Naive thymus-derived CD4-positive, alpha-beta T cell (primary cell): Measurements from ENCODE around the gene ITGB2. TPM values are rescaled to one million over a fixed set of nuclear protein-coding genes. Genes with fewer than 3 reads are reported as not detected.

ENCODE experiments used
- ATAC-seq: fragments of 150-1000 bp; cut with Tn5 transposase; 2 replicates; pipeline ENCODE4 v1.10.0; 2021; ENCODE audit warnings: mild to moderate bottlenecking, moderate library complexity
- CTCF ChIA-PET: fragments of 350-600 bp; sonication (Branson Sonifier 250); formaldehyde crosslinking; loops from one replicate; lab custom pipeline; 2021; ENCODE audit warnings: antibody characterized with exemption; lab: Charles Lee
- POLR2A ChIA-PET: fragments of 350-600 bp; sonication (Branson Sonifier 250); formaldehyde crosslinking; loops from one replicate; lab custom pipeline; 2021; ENCODE audit warnings: antibody characterized with exemption, inconsistent platforms; lab: Charles Lee
- DNase-seq, 9 donors: peaks; one replicate each; pipeline versions ENCODE4 v3.0.0 to v3.0.0-alpha.2; 2020 to 2022; ENCODE audit warnings: mixed read lengths in 1 of 9
- H3K27ac ChIP-seq: one replicate; pipeline ENCODE4 v1.7.0; 2013; ENCODE audit warnings: mild to moderate bottlenecking, low read depth, low read length, moderate library complexity
- H3K27me3 ChIP-seq, 2 donors: one replicate each; pipeline ENCODE4 v1.7.0; 2013; ENCODE audit warnings: low read length in 2 of 2, mild to moderate bottlenecking in 2 of 2, moderate library complexity in 2 of 2; ENCODE audit not compliant: control insufficient read depth in 2 of 2, insufficient read depth in 2 of 2
- H3K36me3 ChIP-seq, 3 experiments: 1 replicate in 2 of 3; 2 replicates in 1 of 3; pipeline ENCODE4 v1.7.0; 2013; ENCODE audit warnings: low read length in 3 of 3, mild to moderate bottlenecking in 3 of 3, moderate library complexity in 1 of 3; ENCODE audit not compliant: insufficient read depth in 3 of 3, control insufficient read depth in 2 of 3
- H3K4me1 ChIP-seq, 2 donors: one replicate each; pipeline ENCODE4 v1.7.0; 2013; ENCODE audit warnings: low read length in 2 of 2, mild to moderate bottlenecking in 2 of 2, moderate library complexity in 1 of 2; ENCODE audit not compliant: control insufficient read depth in 2 of 2, insufficient read depth in 2 of 2
- H3K4me3 ChIP-seq: 2 replicates; pipeline ENCODE4 v1.7.0; 2013; ENCODE audit warnings: mild to moderate bottlenecking, low read length
- H3K9me3 ChIP-seq, 3 experiments: 1 replicate in 2 of 3; 2 replicates in 1 of 3; pipeline ENCODE4 v1.7.0; 2013; ENCODE audit warnings: low read length in 3 of 3; ENCODE audit not compliant: control insufficient read depth in 2 of 3
- H3K27ac Mint-ChIP-seq, 9 donors: one replicate each; pipeline ENCODE4 v1.8.0; 2020 to 2022; ENCODE audit warnings: mixed read lengths in 9 of 9, mild to moderate bottlenecking in 8 of 9, moderate library complexity in 5 of 9, inconsistent platforms in 2 of 9
- H3K27me3 Mint-ChIP-seq, 5 donors: one replicate each; pipeline ENCODE4 v1.8.0; 2021 to 2022; ENCODE audit warnings: mixed read lengths in 5 of 5, mild to moderate bottlenecking in 1 of 5
- H3K36me3 Mint-ChIP-seq, 5 donors: one replicate each; pipeline ENCODE4 v1.8.0; 2020 to 2022; ENCODE audit warnings: mixed read lengths in 5 of 5, mild to moderate bottlenecking in 3 of 5, inconsistent platforms in 1 of 5
- H3K4me1 Mint-ChIP-seq, 7 donors: one replicate each; pipeline ENCODE4 v1.8.0; 2020 to 2022; ENCODE audit warnings: mixed read lengths in 7 of 7, mild to moderate bottlenecking in 3 of 7, inconsistent platforms in 1 of 7
- H3K4me3 Mint-ChIP-seq, 10 donors: one replicate each; pipeline ENCODE4 v1.8.0; 2020 to 2022; ENCODE audit warnings: mild to moderate bottlenecking in 10 of 10, mixed read lengths in 10 of 10, moderate library complexity in 6 of 10, inconsistent platforms in 2 of 10
- H3K9me3 Mint-ChIP-seq, 11 donors: one replicate each; pipeline ENCODE4 v1.8.0; 2020 to 2022; ENCODE audit warnings: mixed read lengths in 11 of 11, mild to moderate bottlenecking in 4 of 11, inconsistent platforms in 1 of 11, moderate library complexity in 1 of 11
- intact Hi-C, 2 donors: fragments of 100-400 bp; cut with micrococcal nuclease; formaldehyde crosslinking; loops; one replicate each; pipeline ENCODE4 v1.15.1; 2023
- polyA plus RNA-seq, 2 donors: library from polyadenylated mRNA; unstranded; fragments of 300-500 nt; fragmentation: Illumina TruSeq; gene quantifications; one replicate each; pipeline ENCODE4 v1.2.3, GENCODE V29; 2021
- total RNA-seq, 6 experiments: library from RNA in 5 of 6; stranded (reverse) in 5 of 6; gene quantifications; 1 replicate in 5 of 6; 2 replicates in 1 of 6; pipeline ENCODE4 v1.2.3 and lab custom pipeline; 2021 to 2026

The ITGB2 gene
- total and polyA plus RNA-seq, 7 experiments from 2014 or later, result 280 to 877 (median 459) TPM

- Histone ChIP-seq H3K4me1 (peaks cover 6 to 8% of the 10 kb centered on the region in 2 donors), H3K27me3 (no peaks in the 10 kb centered on the region), H3K36me3 (peaks cover 0 to 76% (median 0%) of the 10 kb centered on the region in 3 experiments), H3K27ac (no peak overlapping the region), H3K9me3 (no peaks in the 10 kb centered on the region), H3K4me3 (no peak overlapping the region)
- H3K36me3 Mint-ChIP-seq, result peaks cover 0 to 15% (median 6%) of the 10 kb centered on the region in 5 donors
- intact Hi-C loops, result no loop called here
- H3K4me1 Mint-ChIP-seq, result peaks cover 8 to 21% (median 12%) of the 10 kb centered on the region in 7 donors
- no peaks in the 10 kb centered on the region for H3K27me3 Mint-ChIP-seq
- H3K4me3 Mint-ChIP-seq, result no peak overlapping the region
- H3K27ac Mint-ChIP-seq, result no peak overlapping the region
- H3K9me3 Mint-ChIP-seq, result no peaks in the 10 kb centered on the region
- DNase-seq (no peak), ATAC-seq (no peak)
- CTCF ChIA-PET, result interaction anchor here (1.6 to 10.0 kb wide), 3 partner anchors 177 to 186 kb away, joined by 6 to 189 read pairs (median 63); no protein-coding TSS in a partner anchor
- POLR2A ChIA-PET, result interaction anchor here (1.8 kb wide), 1 partner anchor 174 kb away, joined by 4 read pairs; no protein-coding TSS in a partner anchor
Observed at GRCh38 chr21:44951186-44951915, 30.7 kb upstream of the ITGB2 start.

GRCh38 chr21:44950351-44950750, 29.7 kb upstream of the ITGB2 start:
- ChIA-PET CTCF (interaction anchor here (0.6 to 10.0 kb wide), 16 partner anchors 13 to 1020 kb away, joined by 3 to 189 read pairs (median 5); no protein-coding TSS in a partner anchor), POLR2A (interaction anchor here (1.0 to 1.8 kb wide), 3 partner anchors 10 to 178 kb away, joined by 3 to 6 read pairs (median 4); no protein-coding TSS in a partner anchor)
- no peaks in the 10 kb centered on the region for H3K27me3 ChIP-seq
- H3K27ac ChIP-seq, result no peak overlapping the region
- no peak overlapping the region for H3K4me3 ChIP-seq
- no peaks in the 10 kb centered on the region for H3K9me3 ChIP-seq
- Mint-ChIP-seq H3K4me3 (no peak overlapping the region), H3K27me3 (no peaks in the 10 kb centered on the region), H3K27ac (no peak overlapping the region), H3K9me3 (no peaks in the 10 kb centered on the region), H3K36me3 (peaks cover 0 to 6% (median 3%) of the 10 kb centered on the region in 5 donors), H3K4me1 (peaks cover 2 to 24% (median 15%) of the 10 kb centered on the region in 7 donors)
- H3K36me3 ChIP-seq, result peaks cover 0 to 71% (median 0%) of the 10 kb centered on the region in 3 experiments
- peaks cover 6 to 8% of the 10 kb centered on the region in 2 donors for H3K4me1 ChIP-seq
- DNase-seq, result no peak
- intact Hi-C loops, result no loop called here
- no peak for ATAC-seq

- H3K4me3 ChIP-seq, result no peak overlapping the region
- peak; percentile 92 for ATAC-seq
- POLR2A ChIA-PET, result interaction anchor here (1.0 to 1.8 kb wide), 3 partner anchors 9 to 179 kb away, joined by 3 to 6 read pairs (median 4); no protein-coding TSS in a partner anchor
- peak overlapping the region in 1 of 10 donors; percentile 20 for H3K4me3 Mint-ChIP-seq
- H3K27ac ChIP-seq, result no peak overlapping the region
- no peaks in the 10 kb centered on the region for H3K9me3 ChIP-seq
- no peaks in the 10 kb centered on the region for H3K27me3 Mint-ChIP-seq
- CTCF ChIA-PET, result interaction anchor here (0.6 to 10.0 kb wide), 20 partner anchors 10 to 1021 kb away, joined by 3 to 189 read pairs (median 5); partner anchors contain the start of gene SLX9
- H3K27ac Mint-ChIP-seq, result peak overlapping the region in 1 of 9 donors; percentile 48
- intact Hi-C loops, result loop anchor here (1.0 to 10.0 kb wide), 4 partner anchors 179 to 490 kb away; no protein-coding TSS in a partner anchor
- H3K4me1 ChIP-seq, result peaks cover 6 to 8% of the 10 kb centered on the region in 2 donors
- H3K36me3 Mint-ChIP-seq, result peaks cover 0 to 5% (median 3%) of the 10 kb centered on the region in 5 donors
- no peaks in the 10 kb centered on the region for H3K9me3 Mint-ChIP-seq
- peaks cover 0 to 23% (median 16%) of the 10 kb centered on the region in 7 donors for H3K4me1 Mint-ChIP-seq
- DNase-seq, result peak; percentile 57 to 85 (median 71)
- no peaks in the 10 kb centered on the region for H3K27me3 ChIP-seq
- peaks cover 0 to 73% (median under 1%) of the 10 kb centered on the region in 3 experiments for H3K36me3 ChIP-seq
Observed at GRCh38 chr21:44949779-44950198, 29.1 kb upstream of the ITGB2 start.

- Histone ChIP-seq H3K9me3 (no peaks in the 10 kb centered on the region), H3K36me3 (peaks cover 0 to 75% (median 5%) of the 10 kb centered on the region in 3 experiments), H3K4me1 (peaks cover 6 to 8% of the 10 kb centered on the region in 2 donors), H3K4me3 (no peak overlapping the region), H3K27me3 (no peaks in the 10 kb centered on the region), H3K27ac (no peak overlapping the region)
- peak; percentile 4 for ATAC-seq
- Mint-ChIP-seq H3K36me3 (peaks cover 0 to 9% (median 3%) of the 10 kb centered on the region in 5 donors), H3K4me3 (peak overlapping the region in 2 of 10 donors; percentile 20 to 23), H3K27ac (peak overlapping the region in 1 of 9 donors; percentile 48), H3K4me1 (peaks cover 0 to 24% (median 18%) of the 10 kb centered on the region in 7 donors), H3K27me3 (no peaks in the 10 kb centered on the region), H3K9me3 (no peaks in the 10 kb centered on the region)
- intact Hi-C loops, result loop anchor here (1.0 to 10.0 kb wide), 4 partner anchors 179 to 490 kb away; no protein-coding TSS in a partner anchor
- POLR2A ChIA-PET, result interaction anchor here (0.9 to 1.1 kb wide), 3 partner anchors 9 to 179 kb away, joined by 3 to 6 read pairs (median 3); no protein-coding TSS in a partner anchor
- CTCF ChIA-PET, result interaction anchor here (0.6 to 10.0 kb wide), 15 partner anchors 9 to 438 kb away, joined by 3 to 189 read pairs (median 5); partner anchors contain the start of gene SLX9
- no peak for DNase-seq
Observed at GRCh38 chr21:44949161-44949778, 28.6 kb upstream of the ITGB2 start.

- ATAC-seq, result no peak
- H3K27me3 ChIP-seq, result no peaks in the 10 kb centered on the region
- DNase-seq, result no peak
- intact Hi-C loops, result loop anchor here (1.0 to 10.0 kb wide), 4 partner anchors 180 to 491 kb away; no protein-coding TSS in a partner anchor
- no peak overlapping the region for H3K27ac ChIP-seq
- POLR2A ChIA-PET, result interaction anchor here (0.9 to 1.1 kb wide), 2 partner anchors 178 to 188 kb away, joined by 3 read pairs; no protein-coding TSS in a partner anchor
- no peak overlapping the region for H3K27ac Mint-ChIP-seq
- CTCF ChIA-PET, result interaction anchor here (0.6 to 10.0 kb wide), 6 partner anchors 22 to 193 kb away, joined by 3 to 189 read pairs (median 6); no protein-coding TSS in a partner anchor
- no peaks in the 10 kb centered on the region for H3K9me3 Mint-ChIP-seq
- peaks cover 0 to 28% (median 21%) of the 10 kb centered on the region in 7 donors for H3K4me1 Mint-ChIP-seq
- peaks cover 0 to 14% (median 3%) of the 10 kb centered on the region in 5 donors for H3K36me3 Mint-ChIP-seq
- peaks cover 6 to 8% of the 10 kb centered on the region in 2 donors for H3K4me1 ChIP-seq
- H3K9me3 ChIP-seq, result no peaks in the 10 kb centered on the region
- H3K27me3 Mint-ChIP-seq, result no peaks in the 10 kb centered on the region
- H3K4me3 Mint-ChIP-seq, result no peak overlapping the region
- H3K36me3 ChIP-seq, result peaks cover 0 to 75% (median 12%) of the 10 kb centered on the region in 3 experiments
- no peak overlapping the region for H3K4me3 ChIP-seq
Observed at GRCh38 chr21:44948426-44949120, 27.9 kb upstream of the ITGB2 start.
